Activated T-cell treated with anti-CD3 and anti-CD28 coated beads, Interleukin-2, amount 50 U/mL, for 1 hour (primary cell): ENCODE data around the gene RGS7.
"Not testable (repeated sequence)": the region's sequence is repeated elsewhere in the genome, so short reads cannot be mapped to it uniquely, and the experiment has no call there.

Experiments
- DNase-seq: peaks from one replicate; pipeline ENCODE4 v3.0.0-alpha.2; 2020

The RGS7 gene

DNA sequence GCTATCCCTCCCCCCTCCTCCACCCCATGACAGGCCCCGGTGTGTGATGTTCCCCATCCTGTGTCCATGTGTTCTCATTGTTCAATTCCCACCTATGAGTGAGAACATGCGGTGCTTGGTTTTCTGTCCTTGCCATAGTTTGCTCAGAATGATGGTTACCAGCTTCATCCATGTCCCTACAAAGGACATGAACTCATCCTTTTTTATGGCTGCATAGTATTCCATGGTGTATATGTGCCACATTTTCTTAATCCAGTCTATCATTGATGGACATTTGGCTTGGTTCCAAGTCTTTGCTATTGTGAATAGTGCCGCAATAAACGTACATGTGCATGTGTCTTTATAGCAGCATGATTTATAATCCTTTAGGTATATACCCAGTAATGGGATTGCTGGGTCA, 461.6 kb downstream of the RGS7 start:
- not testable (repeated sequence) for DNase-seq

DNA sequence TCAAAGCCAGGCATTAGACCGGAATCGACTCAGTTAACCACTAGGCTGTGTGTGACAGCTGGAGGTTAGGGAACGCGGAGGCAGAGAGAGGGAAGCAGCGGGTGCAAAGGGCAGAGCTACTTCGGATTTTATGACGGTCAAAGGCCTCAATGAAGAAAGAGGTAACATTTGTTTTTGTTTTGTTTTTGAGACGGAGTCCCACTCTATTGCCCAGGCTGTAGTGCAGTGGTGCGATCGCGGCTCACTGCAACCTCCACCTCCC, 468.3 kb downstream of the RGS7 start:
- DNase-seq = no peak

DNA sequence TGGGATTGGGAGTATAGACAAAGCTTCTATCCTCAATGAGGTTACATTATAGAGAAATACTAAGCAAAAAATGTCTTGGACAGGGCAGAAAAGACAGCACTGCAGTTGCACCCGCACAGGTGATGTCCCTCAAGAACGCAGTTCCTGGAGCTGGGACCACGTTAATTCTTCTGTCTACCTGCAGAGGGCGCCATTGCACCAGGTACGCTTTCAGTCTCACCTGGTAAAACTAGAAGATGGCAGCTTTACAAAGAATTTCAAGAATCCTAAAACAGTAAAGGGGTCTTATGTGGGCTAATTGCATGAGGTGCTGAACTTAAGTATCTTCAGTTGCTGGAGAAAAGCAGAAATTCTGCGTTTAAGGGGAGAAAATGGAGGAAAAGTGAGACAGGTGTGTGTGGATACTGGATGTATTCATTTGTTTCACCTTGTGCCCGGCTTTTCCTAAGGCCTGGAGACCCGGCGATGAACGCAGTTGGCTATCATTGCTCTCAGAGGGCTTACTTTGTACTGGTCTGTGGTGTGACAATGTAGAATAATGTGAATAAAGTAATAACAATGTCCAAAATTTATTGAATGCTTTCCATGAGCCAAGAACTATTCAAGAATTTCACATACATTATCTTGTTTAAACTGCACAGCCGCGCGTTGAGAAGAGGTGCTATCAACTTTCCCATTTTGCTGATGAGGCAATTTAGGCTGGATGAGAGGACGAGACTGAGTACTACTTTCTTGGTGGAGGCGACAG, 468.8 kb downstream of the RGS7 start:
- no peak for DNase-seq

DNA sequence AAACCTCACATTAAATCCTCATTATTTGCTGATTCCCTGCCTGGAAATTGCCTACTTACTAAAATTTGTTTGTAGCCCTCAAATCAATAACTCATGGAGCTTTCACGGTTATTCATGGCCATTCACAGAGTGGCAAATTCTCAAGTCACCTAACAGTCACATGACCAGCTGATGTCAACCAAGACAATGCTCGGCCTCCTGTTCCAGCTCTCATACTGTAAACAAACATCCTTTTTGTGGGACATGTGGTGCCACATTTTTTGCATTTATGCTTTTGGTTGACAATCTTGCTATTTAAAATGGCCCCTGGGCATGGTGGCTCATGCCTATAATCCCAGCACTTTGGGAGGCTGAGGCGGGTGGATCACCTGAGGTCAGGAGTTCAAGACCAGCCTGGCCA, 473.5 kb downstream of the RGS7 start:
- no peak for DNase-seq

DNA sequence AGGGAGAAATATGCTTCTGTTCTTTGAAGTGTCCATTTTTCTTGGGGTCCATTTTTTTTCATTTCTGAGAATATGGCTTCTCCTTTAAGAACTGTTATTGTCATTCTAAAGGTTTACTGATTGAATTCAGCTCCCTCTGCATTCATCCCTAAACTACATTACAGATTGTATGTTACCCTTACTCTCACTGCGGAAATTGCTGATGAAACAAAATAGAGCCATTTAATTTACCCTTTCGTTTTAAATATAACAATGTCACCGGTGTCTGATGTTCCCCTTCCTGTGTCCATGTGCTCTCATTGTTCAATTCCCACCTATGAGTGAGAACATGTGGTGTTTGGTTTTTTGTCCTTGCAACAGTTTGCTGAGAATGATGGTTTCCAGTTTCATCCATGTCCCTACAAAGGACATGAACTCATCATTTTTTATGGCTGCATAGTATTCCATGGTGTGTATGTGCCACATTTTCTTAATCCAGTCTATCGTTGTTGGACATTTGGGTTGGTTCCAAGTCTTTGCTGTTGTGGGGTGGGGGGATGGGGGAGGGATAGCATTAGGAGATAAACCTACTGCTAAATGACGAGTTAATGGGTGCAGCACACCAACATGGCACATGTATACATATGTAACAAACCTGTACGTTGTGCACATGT, 474.2 kb downstream of the RGS7 start:
- DNase-seq = not testable (repeated sequence)

DNA sequence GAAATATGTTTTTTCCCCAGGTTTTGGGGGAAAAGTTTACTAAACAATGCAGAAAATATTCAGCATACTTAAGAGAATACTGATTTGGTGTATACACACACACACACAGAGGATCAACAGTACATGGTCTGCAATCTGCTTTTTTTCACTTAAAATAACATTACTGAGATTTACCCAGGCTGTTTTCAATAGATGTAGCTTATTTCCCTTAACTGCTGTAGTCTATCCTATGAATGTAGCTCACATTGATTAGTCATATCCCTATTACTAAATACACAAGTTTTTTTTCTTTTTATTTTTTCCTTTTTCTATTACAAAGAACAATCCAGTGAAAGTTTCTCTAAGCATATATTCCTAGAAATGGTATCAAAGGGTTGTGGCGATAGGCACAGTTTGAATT, 478.4 kb downstream of the RGS7 start:
- no peak for DNase-seq

DNA sequence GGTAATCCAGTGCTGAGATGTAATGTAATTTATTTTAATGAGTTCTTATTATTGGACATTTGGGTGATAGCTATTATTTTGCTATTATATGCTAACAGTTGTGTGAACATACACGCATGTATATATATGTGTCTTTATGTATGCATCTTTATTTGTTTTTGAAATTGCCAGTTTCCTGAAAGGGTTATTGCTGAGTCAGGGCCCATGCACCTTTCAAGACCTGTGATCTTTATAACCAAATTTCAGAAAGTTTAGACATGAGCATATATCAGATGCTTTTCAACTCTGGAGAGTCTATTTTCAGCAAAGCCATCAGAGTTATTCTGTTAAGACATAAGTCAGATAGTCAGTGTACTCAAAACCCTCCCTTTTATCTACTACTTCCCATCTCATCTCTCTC, 479.4 kb downstream of the RGS7 start:
- DNase-seq = no peak

DNA sequence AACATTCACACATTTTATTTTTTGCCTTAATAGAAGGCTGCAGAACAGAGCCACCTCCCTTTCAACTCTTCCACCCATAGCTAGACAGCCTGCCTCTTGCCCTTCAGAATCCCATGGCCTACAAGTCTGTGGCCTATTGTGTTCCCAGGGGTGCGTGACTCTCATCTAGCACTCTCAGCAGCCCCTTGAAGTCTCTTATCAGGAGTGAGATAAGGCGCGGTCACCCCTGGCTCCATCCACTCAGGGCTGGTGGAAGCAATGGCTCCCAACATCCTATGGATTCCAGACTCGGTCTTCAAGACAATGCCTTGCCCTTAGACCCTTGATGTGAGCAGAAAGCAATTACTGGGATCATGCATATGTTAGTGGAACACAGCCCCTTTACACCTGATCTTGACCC, 480.9 kb downstream of the RGS7 start:
- no peak for DNase-seq

DNA sequence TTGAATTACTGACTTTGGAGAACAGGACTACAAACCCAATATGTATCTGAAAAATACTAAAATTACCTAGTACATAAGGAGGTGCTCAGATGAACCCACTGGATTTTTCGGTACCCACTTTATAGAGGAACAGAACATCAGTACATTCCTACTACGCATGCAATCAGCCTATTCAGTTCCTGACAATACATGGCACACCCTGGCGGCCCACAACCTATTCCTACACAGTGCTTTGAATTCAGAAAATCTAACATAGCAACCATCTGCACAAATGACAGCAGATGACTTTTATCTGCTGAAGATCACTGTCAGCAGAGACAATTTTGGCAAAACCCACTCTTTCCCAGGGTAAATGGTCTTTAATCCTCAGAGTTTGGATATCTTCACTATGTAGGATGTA, 487.9 kb downstream of the RGS7 start:
- DNase-seq = no peak

DNA sequence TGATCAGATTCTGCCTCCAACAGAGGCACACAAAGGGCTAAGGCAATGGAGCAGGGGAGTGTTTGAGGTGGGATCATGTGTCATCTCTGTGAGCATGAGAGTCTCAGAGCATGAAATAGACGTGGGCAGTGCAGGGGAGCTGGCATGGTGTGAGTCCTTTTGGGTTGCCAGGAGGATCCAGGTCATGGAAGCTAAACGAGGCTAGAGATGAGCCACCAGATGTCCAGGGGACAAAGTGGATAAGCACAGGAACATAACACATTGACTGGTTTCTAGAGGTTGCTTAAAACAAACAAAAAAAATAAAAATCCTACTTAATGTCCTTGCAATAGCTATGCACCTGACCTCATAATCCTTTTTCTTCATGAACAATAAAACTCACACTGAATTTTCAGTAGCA, 490.3 kb downstream of the RGS7 start:
- no peak for DNase-seq

DNA sequence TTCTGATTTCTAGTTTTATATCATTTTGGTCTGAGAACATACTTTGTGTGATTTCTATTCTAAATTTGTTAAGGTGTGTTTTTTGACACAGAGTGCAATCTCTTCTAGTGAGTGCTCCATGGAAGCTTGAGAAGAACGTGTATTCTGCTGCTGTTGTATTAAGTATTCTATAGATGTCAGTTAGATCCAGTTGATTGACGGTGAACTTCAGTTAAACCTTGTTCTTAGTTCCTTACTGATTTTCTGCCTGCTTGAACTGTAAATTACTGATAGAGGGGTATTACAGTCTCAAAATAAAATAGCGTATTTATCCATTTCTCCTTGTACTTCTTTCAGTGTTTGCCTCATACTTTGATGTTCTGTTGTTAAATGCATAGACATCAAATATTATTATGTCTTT, 497.0 kb downstream of the RGS7 start:
- no peak for DNase-seq

DNA sequence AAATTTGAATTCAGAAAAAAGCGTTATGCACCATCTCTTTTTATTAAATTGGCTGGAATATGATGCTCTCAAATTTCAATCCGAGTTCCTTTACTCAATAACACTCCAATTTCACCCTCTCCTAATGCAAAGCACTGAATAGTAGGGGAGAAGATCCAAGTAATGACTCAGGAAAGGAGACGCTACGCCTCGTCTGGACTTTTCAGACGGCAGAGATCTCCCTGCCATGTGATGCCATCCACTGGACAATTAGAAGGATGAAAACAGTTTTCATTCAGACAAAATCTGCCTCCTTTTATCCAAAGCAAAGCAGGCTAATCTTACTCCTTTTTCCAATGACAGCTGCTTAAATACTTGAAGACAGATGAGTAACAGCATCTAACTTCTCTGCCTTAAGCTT, 502.6 kb downstream of the RGS7 start:
- no peak for DNase-seq

DNA sequence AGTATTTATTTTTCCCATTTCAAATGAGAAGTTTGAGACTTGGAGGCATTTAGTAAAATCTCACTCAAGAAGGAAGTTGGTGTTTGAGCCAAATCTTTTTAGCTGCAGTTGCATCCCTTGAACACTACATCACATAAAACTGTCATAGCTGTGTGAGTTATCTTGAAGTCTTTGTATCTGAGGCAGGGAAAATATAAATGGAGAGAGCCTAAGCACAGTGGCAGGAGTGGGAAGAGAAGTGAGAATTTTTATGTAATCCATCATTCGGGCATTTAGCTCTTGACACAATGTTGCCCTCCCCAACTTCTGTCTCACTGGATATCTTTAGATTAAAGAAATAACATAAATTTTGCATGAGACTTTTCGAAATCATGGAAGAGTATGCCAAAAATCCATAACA, 509.7 kb downstream of the RGS7 start:
- no peak for DNase-seq

DNA sequence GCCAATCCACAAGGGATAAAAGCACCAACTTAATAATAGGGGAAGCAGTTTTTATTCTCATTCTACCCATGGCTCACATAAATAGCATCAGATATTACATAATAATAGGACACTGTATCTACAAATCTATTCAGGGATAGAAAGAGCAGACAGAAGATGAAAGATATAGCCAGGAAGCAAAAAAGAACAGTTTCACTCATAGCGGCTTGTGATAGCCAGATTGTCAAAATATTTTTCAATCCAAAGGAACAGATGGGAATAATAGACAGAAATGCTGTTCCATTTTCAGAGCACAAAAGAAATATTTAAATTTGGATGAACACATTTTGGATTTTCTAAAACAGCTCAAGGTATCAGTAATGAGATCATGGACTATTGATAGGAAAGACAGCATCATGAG, 512.5 kb downstream of the RGS7 start:
- no peak for DNase-seq

DNA sequence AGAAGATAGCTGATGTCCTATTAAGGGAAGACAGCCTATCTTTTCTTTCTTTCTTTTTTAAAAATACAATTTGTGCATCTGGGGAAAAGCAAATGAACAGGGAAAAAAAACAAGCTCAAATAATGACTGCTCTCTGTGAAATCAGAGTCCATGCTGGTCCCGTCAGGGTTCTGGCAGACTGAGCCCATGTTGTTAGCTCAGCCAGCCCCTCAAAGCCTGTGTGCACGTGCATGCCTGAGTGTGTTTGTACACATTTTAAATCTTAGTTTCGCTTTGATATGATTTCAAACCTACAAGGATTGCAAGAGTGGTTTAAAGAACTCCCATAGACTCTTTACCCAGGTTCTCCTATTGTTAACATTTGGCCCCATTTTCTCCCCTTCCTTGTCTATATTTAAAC, 513.2 kb downstream of the RGS7 start:
- no peak for DNase-seq

DNA sequence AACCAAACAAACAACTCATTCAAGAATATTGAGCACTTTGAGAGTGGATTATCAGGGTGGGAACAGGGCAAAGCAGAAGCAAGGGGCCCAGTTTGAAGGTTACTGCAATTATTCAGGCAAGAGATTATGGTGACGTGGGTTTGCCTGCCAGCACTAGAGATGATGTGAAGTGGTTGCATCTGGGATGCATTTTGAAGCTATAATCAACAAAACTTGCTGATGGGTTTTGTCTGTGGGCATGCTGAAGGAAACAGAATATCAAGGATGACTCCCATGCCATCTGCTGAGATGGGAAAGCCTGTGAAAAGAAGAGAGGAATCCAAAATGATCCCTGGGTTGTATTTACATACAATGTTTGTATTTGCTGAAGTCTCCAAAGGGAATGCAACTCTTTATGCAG, 520.7 kb downstream of the RGS7 start:
- DNase-seq = no peak

DNA sequence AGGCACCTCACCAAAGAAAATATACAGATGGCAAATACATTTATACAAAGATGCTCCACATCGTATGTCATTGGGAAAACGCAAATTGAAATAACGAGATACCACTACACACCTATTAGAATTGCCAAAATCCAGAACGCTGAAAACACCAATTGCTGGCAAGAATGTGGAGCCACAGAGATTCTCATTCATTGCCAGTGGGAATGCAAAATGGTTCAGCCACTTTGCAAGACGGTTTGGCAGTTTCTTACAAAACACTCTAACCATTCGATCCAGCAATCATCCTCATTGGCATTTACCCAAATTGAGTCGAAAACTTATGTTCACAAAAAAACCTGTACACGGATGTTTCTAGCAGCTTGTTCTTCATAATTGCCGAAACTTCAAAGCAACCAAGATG, 521.7 kb downstream of the RGS7 start:
- no peak for DNase-seq

DNA sequence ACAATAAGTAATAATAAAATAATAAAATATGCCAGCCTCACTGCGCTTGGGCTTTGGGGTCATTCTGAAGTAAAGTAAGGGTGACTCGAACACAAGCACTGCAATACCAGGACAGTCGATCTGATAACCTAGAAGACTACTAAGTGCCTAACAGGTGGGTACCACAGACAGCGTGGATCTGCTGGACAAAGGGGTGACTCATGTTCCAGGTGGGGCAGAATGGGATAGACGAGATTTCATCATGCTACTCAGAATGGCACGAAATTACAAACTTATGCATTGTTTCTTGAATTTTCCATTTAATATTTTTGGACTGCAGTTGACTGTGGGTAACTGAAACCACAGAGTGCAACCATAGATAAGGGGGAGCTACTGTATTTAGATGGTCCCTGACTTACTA, 523.9 kb downstream of the RGS7 start:
- DNase-seq = no peak

DNA sequence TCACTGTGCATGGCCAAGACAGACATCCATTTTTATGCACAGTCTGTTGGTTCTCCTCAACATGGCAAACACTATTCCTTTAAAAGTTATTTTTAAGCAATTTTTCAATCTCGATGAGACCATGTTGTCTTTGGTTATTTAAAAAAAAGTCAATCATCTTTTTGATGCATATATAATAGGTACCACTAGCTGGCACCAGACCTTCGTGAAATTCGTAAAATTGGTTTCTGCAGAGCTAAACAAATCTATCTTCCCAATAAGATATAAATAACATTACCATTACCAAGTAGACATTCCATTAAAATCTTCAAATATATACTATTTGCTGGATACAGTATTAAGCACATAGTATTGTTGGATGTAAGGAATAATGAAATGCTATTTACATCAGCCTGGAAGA, 525.1 kb downstream of the RGS7 start:
- no peak for DNase-seq

DNA sequence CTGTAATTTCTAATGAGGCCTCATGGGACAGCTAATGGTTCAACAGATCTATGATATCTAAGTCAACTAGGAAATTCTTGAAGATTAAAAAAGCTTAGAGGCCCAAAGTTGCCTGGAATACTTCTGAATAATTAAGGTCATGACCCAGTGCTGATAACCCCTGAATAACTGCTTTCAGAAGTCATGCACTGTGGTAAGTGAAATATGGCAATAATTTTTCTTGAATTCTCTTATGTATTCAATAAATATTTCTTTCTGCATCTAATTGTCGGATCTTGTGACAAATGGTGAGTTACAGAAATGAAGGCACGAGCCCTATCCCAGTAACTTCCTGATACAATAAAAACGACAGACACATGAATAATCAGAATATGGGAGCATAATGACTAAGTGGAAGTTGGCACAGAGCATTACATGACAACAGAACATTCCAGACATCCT, 525.8 kb downstream of the RGS7 start:
- no peak for DNase-seq

DNA sequence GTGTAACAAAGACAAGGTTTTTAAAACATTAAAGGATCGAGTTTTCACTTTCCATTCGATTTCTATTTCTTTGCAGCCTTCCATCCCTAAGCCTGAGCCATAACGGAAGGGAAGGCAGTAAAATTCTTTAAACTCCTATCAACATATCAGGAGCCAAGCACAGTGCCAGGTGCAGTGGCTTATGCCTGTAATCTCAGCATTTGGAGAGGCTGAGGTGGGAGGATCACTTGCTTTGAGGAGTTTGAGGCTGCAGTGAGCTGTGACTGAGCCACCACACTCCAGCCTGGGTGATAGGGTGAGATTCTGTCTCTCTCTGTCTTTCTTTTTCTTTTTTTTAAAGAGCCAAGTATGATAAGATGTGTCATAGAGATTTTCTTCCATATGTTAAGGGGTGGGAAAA, 527.5 kb downstream of the RGS7 start:
- DNase-seq = no peak

DNA sequence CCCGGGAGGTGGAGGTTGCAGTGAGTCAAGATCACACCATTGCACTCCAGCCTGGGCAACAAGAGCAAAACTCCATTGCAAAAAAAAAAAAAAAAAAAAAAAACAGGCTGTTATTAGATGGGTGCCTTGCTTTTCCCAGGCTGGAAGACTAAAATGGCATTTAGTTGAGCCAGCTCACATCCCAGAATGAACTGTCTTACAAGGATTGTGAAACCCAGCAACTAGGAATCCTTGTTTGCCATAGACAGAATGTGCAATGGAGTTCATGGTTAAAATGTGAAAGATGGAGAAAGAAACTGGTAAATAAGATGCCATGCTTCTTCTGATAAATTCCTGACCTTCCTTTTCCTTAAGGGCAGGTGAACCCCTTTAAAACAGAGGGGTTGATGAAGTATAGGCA, 529.2 kb downstream of the RGS7 start:
- DNase-seq = no peak

DNA sequence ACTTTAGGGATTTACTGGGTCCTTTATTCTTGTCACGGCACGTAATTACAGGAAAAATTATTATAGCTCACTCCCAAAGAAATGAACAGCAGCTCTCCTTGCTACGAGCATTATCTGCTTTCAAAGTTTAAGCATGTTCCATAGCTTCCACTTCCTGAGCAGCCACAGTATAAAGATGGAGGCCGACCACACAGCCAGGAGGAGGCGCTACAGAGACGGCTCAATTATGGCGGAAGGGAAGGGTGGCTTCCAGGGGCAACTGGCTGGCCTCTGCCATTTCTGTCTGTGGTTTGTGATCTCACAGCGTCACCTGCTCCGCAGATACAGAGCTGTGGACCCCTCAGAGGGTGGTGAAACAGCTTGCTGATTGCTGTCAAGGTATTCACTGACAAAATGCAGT, 532.8 kb downstream of the RGS7 start:
- DNase-seq = no peak

DNA sequence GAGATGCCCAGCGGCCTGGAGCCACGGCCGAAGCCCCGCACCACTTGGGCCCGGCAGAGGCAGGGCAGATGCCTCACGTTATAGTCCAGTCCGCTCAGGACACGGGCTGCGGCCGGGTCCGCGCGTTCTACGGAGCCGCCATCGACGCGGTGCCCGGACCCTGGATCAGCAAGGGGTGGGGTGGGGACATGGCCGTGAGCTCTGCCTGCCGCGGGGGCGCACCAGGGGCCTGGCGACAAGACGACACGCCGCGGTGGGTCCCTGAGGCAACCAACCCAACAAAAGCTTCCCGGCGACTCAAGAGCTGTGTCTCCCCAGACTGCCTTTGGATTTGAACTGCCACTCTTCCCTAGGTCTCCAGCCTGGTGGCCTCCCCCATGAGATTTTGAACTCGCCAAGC, 533.6 kb downstream of the RGS7 start:
- no peak for DNase-seq

DNA sequence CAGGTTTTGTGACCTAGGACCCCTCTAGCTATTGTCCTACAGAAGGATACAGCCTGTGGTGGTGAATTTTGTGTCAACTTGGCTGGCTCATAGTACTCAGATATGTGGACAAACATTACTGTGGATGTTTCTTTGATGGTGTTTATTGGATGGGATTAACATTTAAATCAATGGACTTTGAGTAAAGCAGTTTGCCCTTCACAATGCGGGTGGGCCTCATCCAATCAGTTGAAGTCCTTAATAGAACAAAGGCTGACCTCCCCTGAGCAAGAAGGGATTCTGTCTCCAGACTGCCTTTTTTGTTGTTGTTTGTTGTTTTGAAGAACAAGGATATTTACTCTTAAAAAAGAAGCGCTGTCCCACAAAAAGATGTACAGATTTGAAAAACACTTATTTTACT, 535.1 kb downstream of the RGS7 start:
- no peak for DNase-seq
